Smooth muscle cell (in vitro differentiated cells): ENCODE results near the gene CCDC50. TPM values are rescaled to one million over a fixed set of nuclear protein-coding genes. Genes with fewer than 3 reads are reported as not detected.

ENCODE experiments used
- DNase-seq: peaks from one replicate; lab custom pipeline; 2025; ENCODE audit not compliant: unreplicated experiment; lab: John Stamatoyannopoulos, UW
- H2AFZ ChIP-seq: fragments of 200-600 bp; sonication (generic); 2 replicates; pipeline ENCODE4 v1.6.0; 2016; ENCODE audit warnings: antibody characterized with exemption, low read depth, mild to moderate bottlenecking
- H3F3A ChIP-seq: fragments of 200-600 bp; sonication (generic); 2 replicates; pipeline ENCODE4 v1.6.0; 2017; ENCODE audit warnings: antibody characterized with exemption, low read depth
- H3K27ac ChIP-seq: fragments of 200-600 bp; sonication (generic); 2 replicates; pipeline ENCODE4 v1.5.1; 2016; ENCODE audit warnings: low read depth, mild to moderate bottlenecking
- H3K27me3 ChIP-seq: fragments of 200-600 bp; sonication (generic); 2 replicates; pipeline ENCODE4 v1.6.1; 2016; ENCODE audit warnings: low read depth, mild to moderate bottlenecking
- H3K36me3 ChIP-seq: fragments of 200-600 bp; sonication (generic); 2 replicates; pipeline ENCODE4 v1.5.1; 2016; ENCODE audit warnings: low read depth
- H3K4me1 ChIP-seq: fragments of 200-600 bp; sonication (generic); 2 replicates; pipeline ENCODE4 v1.5.1; 2016; ENCODE audit warnings: low read depth
- H3K4me2 ChIP-seq: fragments of 200-600 bp; sonication (generic); 2 replicates; pipeline ENCODE4 v1.6.0; 2016; ENCODE audit warnings: mild to moderate bottlenecking
- H3K4me3 ChIP-seq: fragments of 200-600 bp; sonication (generic); 2 replicates; pipeline ENCODE4 v1.5.1; 2016; ENCODE audit warnings: mild to moderate bottlenecking
- H3K79me2 ChIP-seq: fragments of 200-600 bp; sonication (generic); 2 replicates; pipeline ENCODE4 v1.6.0; 2016; ENCODE audit warnings: low read depth, mild to moderate bottlenecking
- H3K9ac ChIP-seq: fragments of 200-600 bp; sonication (generic); 2 replicates; pipeline ENCODE4 v1.6.0; 2016; ENCODE audit warnings: low read depth
- H3K9me3 ChIP-seq: fragments of 200-600 bp; sonication (generic); replicated peaks from 2 replicates; pipeline ENCODE4 v1.5.1; 2016; ENCODE audit warnings: low read depth
- H4K20me1 ChIP-seq: fragments of 200-600 bp; sonication (generic); 2 replicates; pipeline ENCODE4 v1.6.0; 2016; ENCODE audit warnings: low read depth
- whole genome bisulfite sequencing: methylation state at CpG from one replicate; pipeline ENCODE4 v1.1.7; 2016; ENCODE audit warnings: low lambda C conversion rate; 5-methylcytosine and 5-hydroxymethylcytosine counted together
- polyA plus RNA-seq: library from polyadenylated mRNA; unstranded; fragments of >200 nt; fragmentation: Nextera tagmentation; extraction: Ambion mirVana; gene quantifications from 2 replicates; pipeline ENCODE4 v1.2.1, GENCODE V29; 2016
- total RNA-seq: library from RNA; depleted of rRNA; stranded (reverse); fragments of >200 nt; gene quantifications from 2 replicates; pipeline ENCODE4 v1.2.3, GENCODE V29; 2014
- TF ChIP-seq, protein P1 (sequence below): fragments of 200-600 bp; sonication (generic); IDR thresholded peaks from 2 replicates; pipeline ENCODE4 v1.5.1; 2017; ENCODE audit warnings: borderline replicate concordance, mild to moderate bottlenecking, antibody characterized with exemption; ENCODE audit not compliant: insufficient read depth, poor library complexity, severe bottlenecking

Gene CCDC50
- total and polyA plus RNA-seq, 2 experiments from 2014 or later, result 31.7 to 53.9 TPM

GRCh38 chr3:191382661-191383060 is 53.5 kb downstream of the CCDC50 start:
- peaks cover 13% of the 10 kb centered on the region for H3F3A ChIP-seq
- peaks cover 11% of the 10 kb centered on the region for H3K4me1 ChIP-seq
- 68% methylated on average over 1 of the region's 1 CpG for WGBS
- H3K36me3 ChIP-seq, result no peaks in the 10 kb centered on the region
- no peaks in the 10 kb centered on the region for H3K27me3 ChIP-seq
- peak overlapping the region; percentile 78 for H3K27ac ChIP-seq
- peak overlapping the region; percentile 30 for H3K4me2 ChIP-seq
- no peak for DNase-seq
- peaks cover 4% of the 10 kb centered on the region for H3K79me2 ChIP-seq
- H3K4me3 ChIP-seq, result no peak overlapping the region
- H3K9me3 ChIP-seq, result no peaks in the 10 kb centered on the region
- no peak overlapping the region for H2AFZ ChIP-seq
- no peaks in the 10 kb centered on the region for H4K20me1 ChIP-seq
- H3K9ac ChIP-seq, result no peak overlapping the region
- TF ChIP-seq, protein P1, sequence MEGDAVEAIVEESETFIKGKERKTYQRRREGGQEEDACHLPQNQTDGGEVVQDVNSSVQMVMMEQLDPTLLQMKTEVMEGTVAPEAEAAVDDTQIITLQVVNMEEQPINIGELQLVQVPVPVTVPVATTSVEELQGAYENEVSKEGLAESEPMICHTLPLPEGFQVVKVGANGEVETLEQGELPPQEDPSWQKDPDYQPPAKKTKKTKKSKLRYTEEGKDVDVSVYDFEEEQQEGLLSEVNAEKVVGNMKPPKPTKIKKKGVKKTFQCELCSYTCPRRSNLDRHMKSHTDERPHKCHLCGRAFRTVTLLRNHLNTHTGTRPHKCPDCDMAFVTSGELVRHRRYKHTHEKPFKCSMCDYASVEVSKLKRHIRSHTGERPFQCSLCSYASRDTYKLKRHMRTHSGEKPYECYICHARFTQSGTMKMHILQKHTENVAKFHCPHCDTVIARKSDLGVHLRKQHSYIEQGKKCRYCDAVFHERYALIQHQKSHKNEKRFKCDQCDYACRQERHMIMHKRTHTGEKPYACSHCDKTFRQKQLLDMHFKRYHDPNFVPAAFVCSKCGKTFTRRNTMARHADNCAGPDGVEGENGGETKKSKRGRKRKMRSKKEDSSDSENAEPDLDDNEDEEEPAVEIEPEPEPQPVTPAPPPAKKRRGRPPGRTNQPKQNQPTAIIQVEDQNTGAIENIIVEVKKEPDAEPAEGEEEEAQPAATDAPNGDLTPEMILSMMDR, result no peak

DNA sequence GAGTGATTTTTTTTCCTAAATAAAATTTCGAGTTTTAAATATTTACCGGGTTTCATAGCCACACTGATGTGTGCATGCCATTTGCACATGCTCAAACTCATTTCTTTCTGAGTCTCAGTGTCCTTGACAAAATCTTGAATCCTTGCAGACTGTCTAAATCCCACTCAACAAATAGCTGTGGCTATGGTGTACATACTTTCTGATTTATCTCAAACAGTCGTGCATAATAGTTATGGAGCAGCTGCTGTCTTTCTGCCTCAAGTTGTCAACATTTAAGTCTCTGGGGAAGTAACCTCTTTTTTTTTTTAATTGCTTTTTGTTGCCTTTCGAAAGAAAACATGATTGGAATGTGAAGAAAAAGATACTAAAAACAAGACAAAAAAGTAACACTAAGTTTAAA is 53.9 kb downstream of the CCDC50 start:
- Histone ChIP-seq H3K9me3 (no peaks in the 10 kb centered on the region), H3K9ac (no peak overlapping the region), H3K27me3 (no peaks in the 10 kb centered on the region), H4K20me1 (no peaks in the 10 kb centered on the region), H3K4me1 (peaks cover 11% of the 10 kb centered on the region), H3F3A (peaks cover 10% of the 10 kb centered on the region), H2AFZ (no peak overlapping the region), H3K4me3 (no peak overlapping the region), H3K36me3 (no peaks in the 10 kb centered on the region), H3K79me2 (peaks cover 4% of the 10 kb centered on the region), H3K4me2 (peak overlapping the region; percentile 30), H3K27ac (peak overlapping the region; percentile 78)
- TF ChIP-seq, protein P1, result no peak
- WGBS, result 22% methylated on average over 4 of the region's 4 CpGs
- DNase-seq, result no peak

DNA sequence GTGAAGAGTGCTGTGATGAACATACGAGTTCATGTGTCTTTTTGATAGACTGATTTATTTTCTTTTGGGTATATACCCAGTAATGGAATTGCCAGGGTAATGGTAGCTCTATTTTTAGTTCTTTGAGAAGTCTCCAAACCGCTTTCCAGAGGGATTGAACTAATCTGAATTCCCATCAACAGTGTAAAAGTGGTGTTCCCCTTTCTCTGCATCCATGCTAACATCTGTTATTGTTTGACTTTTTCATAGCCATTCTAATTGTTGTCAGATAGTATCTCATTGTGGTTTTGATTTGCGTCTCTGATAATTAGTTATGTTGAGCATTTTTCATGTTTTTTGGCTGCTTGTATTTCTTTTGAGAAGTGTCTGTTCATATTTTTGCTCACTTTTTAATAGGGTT is 55.9 kb downstream of the CCDC50 start:
- Histone ChIP-seq H3K4me1 (peaks cover 11% of the 10 kb centered on the region), H3K4me3 (no peak overlapping the region), H3K9ac (no peak overlapping the region), H3K9me3 (no peaks in the 10 kb centered on the region), H3K79me2 (peaks cover 4% of the 10 kb centered on the region), H3K36me3 (no peaks in the 10 kb centered on the region), H2AFZ (no peak overlapping the region), H3K27ac (no peak overlapping the region), H3F3A (peaks cover 10% of the 10 kb centered on the region), H4K20me1 (no peaks in the 10 kb centered on the region), H3K4me2 (no peak overlapping the region), H3K27me3 (no peaks in the 10 kb centered on the region)
- no peak for DNase-seq
- 73% methylated on average over 3 of the region's 3 CpGs for WGBS
- TF ChIP-seq, protein P1, result no peak

GRCh38 chr3:191387441-191388077 is 58.4 kb downstream of the CCDC50 start:
- Histone ChIP-seq H3K9ac (no peak overlapping the region), H3K4me2 (no peak overlapping the region), H3K27ac (no peak overlapping the region), H4K20me1 (no peaks in the 10 kb centered on the region), H3K9me3 (no peaks in the 10 kb centered on the region), H2AFZ (no peak overlapping the region), H3K4me3 (no peak overlapping the region), H3K79me2 (peaks cover 4% of the 10 kb centered on the region), H3F3A (peaks cover 4% of the 10 kb centered on the region), H3K36me3 (no peaks in the 10 kb centered on the region), H3K27me3 (no peaks in the 10 kb centered on the region), H3K4me1 (peaks cover 10% of the 10 kb centered on the region)
- no peak for DNase-seq
- TF ChIP-seq, protein P1, result no peak
- WGBS, result 3% methylated on average over 1 of the region's 1 CpG
